Measurements from ENCODE around the gene PCDHGC3.
A peak's percentile ranks its signal among the peaks of the same experiment; 100 is the strongest.

Gene PCDHGC3

GRCh38 chr5:141523991-141524390 is 48.2 kb downstream of the PCDHGC3 start:
- DNase-seq (ENCODE audit: low spot score), result no peak

DNA sequence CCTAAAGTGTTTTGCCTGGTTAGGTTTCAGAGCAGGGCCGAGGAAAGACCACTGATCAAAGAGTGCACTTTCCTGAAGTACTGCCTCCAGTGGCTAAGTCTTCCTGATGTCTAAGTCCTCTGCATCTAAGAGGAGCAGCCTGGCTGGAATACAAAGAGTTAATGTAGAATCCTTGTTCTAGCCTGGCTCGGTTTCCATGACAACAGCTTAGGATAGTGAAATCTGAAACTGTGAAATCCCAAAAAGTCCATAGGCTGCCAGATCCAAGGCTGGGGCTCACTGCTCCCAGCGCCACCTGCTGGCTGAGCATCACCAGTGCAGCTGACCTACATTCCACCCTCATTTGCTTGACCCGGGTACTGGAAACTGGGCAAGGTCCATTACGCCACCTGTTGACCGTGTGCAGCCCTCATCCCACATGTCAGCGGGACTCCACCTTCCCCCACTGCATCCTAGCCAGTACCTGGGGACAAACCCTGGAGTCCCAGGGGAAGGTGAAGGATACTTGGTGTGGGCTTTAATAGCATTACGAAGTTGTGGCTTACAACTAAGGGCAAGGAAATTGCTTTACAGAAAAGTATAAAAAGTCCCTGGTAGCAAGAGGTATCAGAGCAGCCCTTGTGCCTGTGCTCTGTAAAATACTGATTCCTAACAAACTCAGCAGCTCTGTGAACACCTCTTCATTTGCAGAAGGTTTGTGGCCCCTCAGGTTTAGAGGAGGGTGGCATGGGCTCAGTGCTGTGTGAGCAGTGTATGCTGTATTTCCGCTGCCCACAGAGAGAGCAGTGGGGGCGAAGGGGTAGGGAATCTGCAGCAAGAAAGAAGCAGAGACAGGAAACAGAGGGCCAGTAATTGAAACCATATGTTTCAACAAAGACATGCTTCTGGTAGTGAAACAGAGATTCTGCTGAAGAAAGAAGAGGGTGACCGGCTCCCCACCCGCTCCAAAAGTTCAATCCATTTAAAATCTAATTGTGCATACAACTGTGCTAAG is 49.1 kb downstream of the PCDHGC3 start:
- peak; percentile 75 for DNase-seq (ENCODE audit: low spot score)

DNA sequence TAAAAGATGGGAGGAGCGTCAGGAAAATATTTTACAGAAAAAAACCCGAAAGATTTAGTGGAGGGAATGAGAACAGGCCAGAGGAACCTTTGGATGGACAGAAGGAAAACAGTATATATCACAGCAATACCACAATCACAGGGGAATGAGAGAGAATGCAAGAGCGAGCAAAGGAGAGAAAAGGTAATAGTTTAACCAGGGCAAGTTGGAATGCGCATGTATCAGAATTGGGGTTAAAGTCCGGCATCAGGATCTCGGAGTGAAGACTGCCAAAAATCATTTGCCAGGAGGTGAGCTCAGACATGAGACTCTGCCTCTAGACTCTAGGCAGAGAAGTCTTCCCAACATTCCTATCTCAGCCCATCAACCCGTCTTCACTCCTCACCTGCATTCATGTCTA is 49.9 kb downstream of the PCDHGC3 start:
- no peak for DNase-seq (ENCODE audit: low spot score)

DNA sequence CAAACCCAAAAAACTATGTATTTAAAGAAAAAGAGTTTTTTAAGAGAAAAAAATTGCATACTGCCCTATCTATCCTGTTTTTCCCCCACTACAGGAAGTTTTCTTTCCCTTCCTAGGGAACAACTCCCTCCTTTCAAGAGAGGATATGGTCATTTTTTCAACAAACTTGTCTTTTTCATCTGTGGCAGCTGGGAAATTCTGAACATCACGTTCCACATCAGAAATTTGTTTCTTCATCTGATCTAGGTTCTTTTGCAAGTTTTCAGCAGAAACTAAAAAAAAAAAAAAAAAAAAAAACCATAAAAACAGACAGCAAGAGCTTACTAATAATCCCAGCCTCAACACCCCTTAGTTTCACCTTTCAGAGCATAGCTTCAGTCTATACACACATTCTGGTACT is 51.7 kb downstream of the PCDHGC3 start:
- no peak for DNase-seq (ENCODE audit: low spot score)
